Stimulated activated CD8-positive, alpha-beta memory T cell treated with anti-CD3 and anti-CD28 coated beads, Interleukin-7, amount 100 ng/mL, for 1 hour (primary cell): ENCODE measurements around the gene AKAP13.

Source experiments
- DNase-seq, 2 donors: peaks; one replicate each; pipeline ENCODE4 v3.0.0-alpha.2; 2020; ENCODE audit warnings: low read depth in 2 of 2

AKAP13 gene

DNA sequence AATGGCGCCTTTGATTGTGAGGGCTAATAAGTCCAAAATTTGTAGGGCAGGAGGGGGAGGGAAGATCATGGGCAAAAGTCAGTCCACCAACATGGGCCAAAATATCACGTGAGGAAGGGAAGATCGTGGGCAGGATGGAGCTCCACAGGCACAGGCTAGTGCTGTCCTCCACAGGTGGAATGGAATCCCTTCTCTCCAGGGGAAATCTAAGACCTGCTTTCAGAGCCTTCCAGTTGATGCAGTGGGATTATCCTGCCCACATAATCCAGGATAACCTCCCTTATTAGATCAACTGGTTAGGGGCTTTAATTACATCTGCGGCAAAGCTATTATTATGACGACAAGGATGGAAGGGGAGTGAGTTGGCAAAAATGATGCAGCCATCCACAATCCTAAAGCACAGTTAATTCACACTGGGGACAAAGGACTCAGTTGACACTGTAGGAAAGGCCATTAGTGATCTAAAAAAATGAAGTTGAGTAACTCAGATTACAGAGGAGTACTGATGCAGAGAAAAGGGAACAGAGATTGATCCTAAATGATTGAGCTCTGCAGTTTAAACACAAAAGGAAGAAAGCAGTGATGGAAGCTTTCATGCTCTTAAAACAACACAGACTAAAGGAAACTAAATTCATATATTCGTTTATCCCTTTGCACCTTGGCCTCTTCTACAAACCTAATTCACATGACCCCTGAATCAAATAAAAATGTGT, 159.8 kb downstream of the AKAP13 start:
- no peak for DNase-seq

DNA sequence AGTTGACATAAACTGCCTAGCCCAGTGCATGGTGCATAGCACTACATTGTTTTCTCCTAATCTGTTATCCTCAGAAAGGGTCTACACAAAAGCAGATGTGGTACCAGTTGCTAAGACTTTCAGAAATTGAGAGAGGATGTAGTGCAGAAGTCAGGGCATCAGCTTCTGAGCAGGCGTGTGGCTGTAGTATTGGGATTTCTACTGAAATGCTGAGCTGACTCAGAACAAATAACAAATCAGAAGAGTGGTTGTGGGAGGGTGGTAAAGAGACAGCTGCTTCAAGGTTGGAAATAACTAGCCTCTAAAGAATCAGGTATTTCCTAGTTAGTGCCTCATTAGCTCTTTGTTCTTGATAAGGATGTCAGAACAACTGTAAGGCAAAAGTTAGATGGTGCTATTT, 161.3 kb downstream of the AKAP13 start:
- DNase-seq = no peak

GRCh38 chr15:85542488-85542887, 162.1 kb downstream of the AKAP13 start:
- DNase-seq = no peak

DNA sequence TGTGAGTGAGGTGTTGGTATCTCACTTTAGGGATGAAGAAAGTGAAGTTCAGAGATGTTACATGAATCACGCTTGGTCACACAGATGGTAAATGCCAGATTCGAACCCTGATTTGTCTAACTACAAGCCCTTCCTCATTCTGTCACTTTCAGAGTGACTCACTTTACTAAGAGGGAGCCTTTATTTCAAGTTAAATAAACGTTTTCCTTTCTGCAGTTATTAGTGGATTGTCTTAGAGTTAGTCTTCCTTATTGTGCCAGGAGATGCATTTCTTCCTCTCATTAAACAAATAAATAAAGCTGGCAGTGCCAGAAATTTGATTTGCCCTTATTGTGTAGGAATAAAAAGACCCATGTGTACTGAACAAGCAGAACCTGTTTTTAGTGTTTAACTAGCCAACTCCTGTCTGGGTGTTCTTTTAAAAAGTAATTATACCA, 162.5 kb downstream of the AKAP13 start:
- no peak for DNase-seq

DNA sequence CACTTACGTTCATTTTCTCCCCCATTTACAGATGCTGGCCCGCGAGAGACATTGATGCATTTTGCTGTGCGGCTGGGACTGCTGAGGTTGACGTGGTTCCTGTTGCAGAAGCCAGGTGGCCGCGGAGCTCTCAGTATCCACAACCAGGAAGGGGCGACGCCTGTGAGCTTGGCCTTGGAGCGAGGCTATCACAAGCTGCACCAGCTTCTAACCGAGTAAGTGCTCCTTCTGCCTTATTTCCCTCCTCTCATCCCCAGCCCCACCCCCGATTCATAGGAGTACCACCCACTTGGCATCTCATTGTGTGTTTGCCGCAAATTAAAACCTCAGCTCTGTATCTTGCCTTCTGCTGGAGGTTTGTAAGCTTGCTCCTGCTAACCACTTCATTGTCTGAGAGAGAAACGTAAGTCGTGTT, 163.3 kb downstream of the AKAP13 start:
- DNase-seq = no peak

DNA sequence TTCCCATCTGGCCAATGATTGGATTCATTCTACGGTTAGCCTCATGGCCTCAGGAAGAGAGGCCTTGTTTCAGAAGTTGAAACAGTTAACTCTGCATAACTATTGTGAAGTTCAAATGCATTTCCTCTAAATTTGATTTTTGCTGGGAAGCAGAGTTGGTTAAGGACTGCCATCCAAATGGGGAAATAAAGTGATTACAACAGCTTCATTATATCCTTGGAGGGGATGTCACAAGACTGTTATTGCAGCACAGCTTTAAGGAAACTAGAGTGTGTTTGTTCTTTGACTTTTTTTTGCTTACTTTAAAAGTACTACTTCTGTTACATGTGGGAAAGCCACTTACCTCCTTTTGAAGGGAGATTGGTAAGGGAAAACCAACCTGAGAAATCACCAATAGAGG, 164.8 kb downstream of the AKAP13 start:
- no peak for DNase-seq

DNA sequence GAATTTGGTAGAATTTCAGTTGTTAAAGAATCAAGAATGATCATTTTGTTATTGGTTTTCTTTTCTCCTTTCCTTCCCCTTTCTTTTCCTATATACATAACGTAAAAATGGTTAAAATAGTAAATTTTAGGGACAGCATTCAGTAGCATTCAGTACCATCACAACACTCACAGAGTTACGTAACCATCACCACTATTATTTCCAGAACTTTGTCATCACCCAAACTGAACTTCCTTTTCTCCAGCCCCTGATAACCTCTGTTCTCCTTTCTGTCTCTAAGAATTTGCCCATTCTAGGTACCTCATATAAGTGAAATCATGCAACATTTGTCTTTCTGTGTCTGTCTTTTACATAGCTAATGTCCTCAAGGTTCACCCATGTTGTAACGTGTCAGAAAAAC, 165.3 kb downstream of the AKAP13 start:
- DNase-seq = no peak

DNA sequence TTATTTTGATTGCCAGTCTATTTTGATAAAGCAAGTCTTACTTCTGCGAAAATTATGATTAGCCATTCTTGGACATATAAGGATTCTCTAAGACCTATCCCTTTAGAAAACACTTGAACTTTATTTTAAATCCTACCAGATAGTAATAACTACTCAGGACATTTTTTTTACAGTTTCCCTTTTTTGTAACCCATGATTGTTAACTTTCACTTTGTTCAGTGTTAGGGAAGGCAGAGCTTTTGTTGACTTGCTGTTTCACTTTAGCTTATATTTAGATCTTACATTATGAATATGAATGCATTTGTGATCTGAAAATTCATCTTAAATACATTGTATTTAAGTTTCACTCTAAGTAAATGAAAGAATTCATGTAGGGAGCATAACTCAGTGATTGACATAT, 167.0 kb downstream of the AKAP13 start:
- DNase-seq = no peak

- DNase-seq = no peak
Observed at GRCh38 chr15:85550283-85550682, 169.9 kb downstream of the AKAP13 start.

DNA sequence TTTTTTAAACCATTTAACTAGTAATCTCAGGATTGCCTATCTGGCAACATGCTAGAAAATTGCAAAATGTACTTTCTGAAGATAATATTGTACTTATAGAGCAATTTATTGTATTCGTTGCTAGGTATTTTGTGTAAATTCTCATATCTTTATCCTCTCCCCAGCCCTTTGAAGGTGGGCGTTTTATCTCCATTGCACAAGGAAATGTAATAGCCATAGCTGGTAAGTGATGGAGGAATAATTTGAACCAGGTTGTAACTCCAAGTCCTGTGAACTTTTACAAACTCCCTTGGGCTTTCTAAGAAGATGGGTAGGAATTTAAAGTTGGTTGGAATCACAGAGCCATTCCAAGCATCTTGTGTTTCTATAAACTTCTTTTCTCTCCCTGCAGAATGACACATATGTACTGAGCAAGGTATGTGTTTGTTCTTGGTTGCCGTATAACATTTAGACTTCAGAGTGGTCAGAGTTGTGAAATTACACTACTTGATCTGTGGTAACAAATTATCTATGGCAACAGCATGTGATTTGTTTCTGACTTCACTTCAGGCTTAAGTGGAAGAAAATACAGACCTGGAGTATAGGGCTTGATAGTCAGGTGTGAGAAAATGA, 170.9 kb downstream of the AKAP13 start:
- DNase-seq = no peak

DNA sequence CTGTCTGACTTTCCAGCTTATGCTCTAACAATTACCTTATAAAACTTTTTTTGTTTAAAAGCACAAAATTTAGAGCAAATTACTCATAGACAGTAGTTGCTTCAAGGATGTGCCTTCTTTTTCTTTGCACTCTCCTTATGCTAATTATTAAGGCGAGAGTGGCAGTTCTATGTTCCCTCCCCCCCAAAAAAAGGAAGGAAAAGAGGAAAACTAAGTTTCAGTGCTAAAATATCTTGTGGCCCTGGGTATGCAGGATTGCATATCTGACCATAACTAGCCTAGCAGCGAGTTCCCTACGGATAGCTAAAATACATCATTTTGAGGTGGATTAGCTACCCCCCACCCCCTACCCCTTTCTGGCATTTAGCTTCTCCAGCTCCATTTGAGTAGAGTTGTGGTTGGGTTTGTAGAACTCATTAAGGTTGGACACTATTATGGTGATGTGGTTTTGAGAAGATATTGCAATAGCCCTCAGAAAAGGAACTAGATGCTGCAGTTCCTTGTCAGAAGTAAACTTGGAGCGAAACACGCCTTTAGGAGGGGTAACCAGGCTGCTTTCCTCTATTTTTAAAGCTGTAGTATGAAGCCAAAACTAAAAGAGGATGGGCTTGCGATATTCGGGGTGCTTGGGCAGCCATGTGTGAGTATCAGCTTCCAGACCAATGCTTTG, 174.6 kb downstream of the AKAP13 start:
- no peak for DNase-seq

GRCh38 chr15:85555875-85556617, 175.6 kb downstream of the AKAP13 start:
- no peak for DNase-seq

- DNase-seq = no peak
Observed at GRCh38 chr15:85556618-85556895, 176.2 kb downstream of the AKAP13 start.

DNA sequence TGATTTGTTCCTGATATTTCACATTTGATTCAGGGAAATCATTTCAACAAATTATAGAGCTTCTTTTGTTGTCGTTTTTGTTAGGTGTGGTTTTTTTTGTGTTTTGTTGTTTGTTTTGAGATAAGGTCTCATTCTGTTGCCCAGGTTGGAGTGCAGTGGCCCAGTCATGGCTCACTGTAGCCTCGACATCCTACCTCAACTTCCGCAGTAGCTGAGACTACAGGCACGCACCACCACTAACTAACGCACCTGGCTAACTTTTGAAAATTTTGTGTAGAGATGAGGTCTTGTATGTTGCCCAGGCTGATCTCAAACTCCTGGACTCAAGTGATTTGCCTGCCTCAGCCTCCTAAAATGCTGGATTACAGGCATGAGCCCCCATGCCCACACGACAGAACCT, 177.0 kb downstream of the AKAP13 start:
- no peak for DNase-seq

GRCh38 chr15:85558848-85559247, 178.4 kb downstream of the AKAP13 start:
- no peak for DNase-seq

DNA sequence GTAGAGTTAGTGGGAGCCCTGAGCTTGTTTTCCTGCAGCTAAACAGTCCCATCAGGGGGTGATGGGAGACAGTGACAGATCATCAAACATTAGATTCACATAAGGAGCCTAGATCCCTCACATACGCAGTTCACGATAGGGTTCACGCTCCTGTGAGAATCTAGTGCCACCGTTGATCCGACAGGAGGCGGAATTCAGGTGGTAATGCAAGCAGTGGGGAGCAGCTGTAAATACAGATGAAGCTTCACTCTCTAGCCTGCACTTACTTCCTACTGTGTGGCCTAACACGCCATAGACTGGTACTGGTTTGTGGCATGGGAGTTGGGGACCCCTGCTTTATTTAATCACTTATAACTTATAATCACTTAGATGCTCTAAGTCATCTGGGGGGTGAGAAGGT, 179.1 kb downstream of the AKAP13 start:
- no peak for DNase-seq

DNA sequence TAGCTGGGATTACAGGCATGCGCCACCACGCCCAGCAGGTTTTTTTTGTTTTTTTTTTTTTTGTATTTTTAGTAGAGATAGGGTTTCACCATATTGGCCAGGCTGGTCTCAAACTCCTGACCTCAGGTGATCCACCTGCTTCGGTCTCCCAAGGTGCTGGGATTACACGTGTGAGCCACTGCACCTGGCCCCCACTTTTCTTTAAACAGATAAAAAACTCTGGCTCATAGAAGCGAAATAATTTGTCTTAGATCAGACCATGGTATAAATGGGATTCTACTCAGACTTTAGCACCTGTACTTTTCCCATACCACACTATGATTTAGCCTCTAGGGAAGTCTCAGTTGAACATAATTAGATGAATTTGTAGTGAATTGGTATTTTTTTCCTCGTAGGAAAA, 182.4 kb downstream of the AKAP13 start:
- no peak for DNase-seq

DNA sequence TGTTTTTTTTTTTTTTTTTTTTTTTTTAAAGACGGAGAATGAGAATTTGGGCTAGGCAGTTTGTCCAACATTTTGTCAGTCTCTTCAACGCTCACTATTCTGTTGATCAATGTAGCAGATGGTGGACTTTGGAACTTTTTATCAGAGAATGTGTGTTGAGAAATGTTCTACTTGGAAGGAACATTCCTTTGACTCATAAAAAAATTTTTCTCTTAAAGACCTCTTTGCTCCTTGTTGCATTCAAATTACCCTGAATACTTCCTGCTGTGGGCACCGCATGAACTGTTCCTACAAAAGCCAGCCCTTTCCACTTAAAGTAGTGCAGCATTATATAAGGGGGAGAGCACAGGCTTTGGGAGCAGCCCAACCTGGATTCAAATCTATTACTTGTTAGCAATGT, 182.9 kb downstream of the AKAP13 start:
- no peak for DNase-seq

- DNase-seq = no peak
Observed at GRCh38 chr15:85563731-85564130, 183.3 kb downstream of the AKAP13 start.

GRCh38 chr15:85564686-85565085, 184.3 kb downstream of the AKAP13 start:
- DNase-seq = no peak

GRCh38 chr15:85568261-85568808, 187.9 kb downstream of the AKAP13 start:
- DNase-seq = no peak

DNA sequence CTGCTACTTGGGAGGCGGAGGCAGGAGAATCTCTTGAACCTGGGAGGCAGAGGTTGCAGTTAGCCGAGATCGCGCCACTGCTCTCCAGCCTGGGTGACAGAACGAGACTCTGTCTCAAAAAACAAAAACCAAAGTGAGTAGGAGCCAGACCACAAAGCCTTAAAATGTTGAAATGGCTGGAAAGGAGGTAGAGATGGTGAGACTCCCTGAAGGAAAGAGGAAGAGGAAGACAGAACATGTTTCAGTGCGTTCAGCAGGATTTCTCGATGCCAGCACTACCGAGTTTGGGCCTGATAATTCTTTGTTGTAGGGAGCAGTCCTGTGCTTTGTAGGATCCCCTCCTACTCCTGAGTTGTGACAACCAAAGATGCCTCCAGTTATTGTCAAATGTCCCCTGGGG, 189.9 kb downstream of the AKAP13 start:
- no peak for DNase-seq
